Measurements from ENCODE around the gene ASTN2. TPM values are rescaled to one million over a fixed set of nuclear protein-coding genes. Genes with fewer than 3 reads are reported as not detected.

Gene ASTN2
- total and polyA plus RNA-seq, 2 experiments from 2014 or later: 7.0 to 24.6 TPM

- H3K4me1 ChIP-seq (ENCODE audit: insufficient read depth): peaks cover 6% of the 10 kb centered on the region; the same call in 1 of the 2 replicates
- no peaks in the 10 kb centered on the region for H3K9me2 ChIP-seq (ENCODE audit: insufficient read depth)
- H3K36me3 ChIP-seq (ENCODE audit: insufficient read depth): peaks cover 10% of the 10 kb centered on the region; the same call in 1 of the 2 replicates
- H3K4me2 ChIP-seq: no peak overlapping the region
- no peaks in the 10 kb centered on the region for H3K79me2 ChIP-seq (replicated peaks; ENCODE audit: insufficient read depth)
- no peaks in the 10 kb centered on the region for H3K27me3 ChIP-seq (ENCODE audit: insufficient read depth)
- no peaks in the 10 kb centered on the region for H3F3A ChIP-seq (replicated peaks; ENCODE audit: low read depth)
- H3K4me3 ChIP-seq: no peak overlapping the region
- TF ChIP-seq EZH2phosphoT487 (IDR thresholded peaks at IDR 0.05; ENCODE audit: unreplicated experiment): no peak
- no peak for TF ChIP-seq REST (IDR thresholded peaks at IDR 0.05; ENCODE audit: unreplicated experiment)
- TF ChIP-seq ZNF114 (CRISPR knock-in tag; IDR thresholded peaks at IDR 0.05): no peak
- TF ChIP-seq EZH2 (IDR thresholded peaks at IDR 0.05; ENCODE audit: low read depth, unreplicated experiment): no peak
- no peak for TF ChIP-seq CREB1 (CRISPR knock-in tag; IDR thresholded peaks at IDR 0.05; ENCODE audit: low read depth)
- no peak for TF ChIP-seq NANOG (IDR thresholded peaks at IDR 0.05; ENCODE audit: borderline replicate concordance)
- no peak for TF ChIP-seq POLR2AphosphoS5 (IDR thresholded peaks at IDR 0.05; ENCODE audit: low read depth)
- TF ChIP-seq JUNB (IDR thresholded peaks at IDR 0.05; ENCODE audit: unreplicated experiment): no peak
- ATAC-seq (no peak), DNase-seq (ENCODE audit: low spot score) (no peak)
- Mint-ChIP-seq H3K9me3 (no peaks in the 10 kb centered on the region; the same call in 2 of the 3 replicates), H3K4me1 (peaks cover 10% of the 10 kb centered on the region; the same call in 2 of the 3 replicates), H3K36me3 (ENCODE audit: low read depth) (peaks cover 24% of the 10 kb centered on the region), H3K27ac (no peak overlapping the region), H3K27me3 (ENCODE audit: insufficient read depth, low read depth, poor library complexity) (peaks cover 1% of the 10 kb centered on the region), H3K4me3 (no peak overlapping the region)
- peaks cover 13% of the 10 kb centered on the region; the same call in 1 of the 2 replicates for H4K20me1 ChIP-seq (replicated peaks; ENCODE audit: insufficient read depth)
- no peak overlapping the region for H2AFZ ChIP-seq
- H3K27ac ChIP-seq (ENCODE audit: low read depth): no peak overlapping the region
These were observed 712.8 kb downstream of the ASTN2 start for GRCh38 chr9:116701940-116702642.

- Histone ChIP-seq H3F3A (replicated peaks; ENCODE audit: low read depth) (no peaks in the 10 kb centered on the region), H3K79me2 (replicated peaks; ENCODE audit: insufficient read depth) (0 out of 2 replicates have a peak, but pooled peaks cover 3% of the 10 kb centered on the region), H3K4me2 (no peak overlapping the region), H2AFZ (no peak overlapping the region), H3K36me3 (ENCODE audit: insufficient read depth) (peaks cover 10% of the 10 kb centered on the region; the same call in 1 of the 2 replicates), H4K20me1 (replicated peaks; ENCODE audit: insufficient read depth) (peaks cover 13% of the 10 kb centered on the region; the same call in 1 of the 2 replicates), H3K4me3 (no peak overlapping the region), H3K27me3 (ENCODE audit: insufficient read depth) (no peaks in the 10 kb centered on the region), H3K9me2 (ENCODE audit: insufficient read depth) (no peaks in the 10 kb centered on the region), H3K27ac (ENCODE audit: low read depth) (no peak overlapping the region), H3K4me1 (ENCODE audit: insufficient read depth) (peaks cover 6% of the 10 kb centered on the region; the same call in 1 of the 2 replicates)
- Mint-ChIP-seq H3K9me3 (no peaks in the 10 kb centered on the region; the same call in 2 of the 3 replicates), H3K4me1 (peaks cover 10% of the 10 kb centered on the region; the same call in 2 of the 3 replicates), H3K27ac (no peak overlapping the region), H3K36me3 (ENCODE audit: low read depth) (peaks cover 24% of the 10 kb centered on the region), H3K4me3 (no peak overlapping the region), H3K27me3 (ENCODE audit: insufficient read depth, low read depth, poor library complexity) (peaks cover 1% of the 10 kb centered on the region)
- ATAC-seq (no peak), DNase-seq (ENCODE audit: low spot score) (no peak)
- TF ChIP-seq ZNF331 (CRISPR knock-in tag; IDR thresholded peaks at IDR 0.05; ENCODE audit: low read depth): no peak
- no peak for TF ChIP-seq CREB1 (CRISPR knock-in tag; IDR thresholded peaks at IDR 0.05; ENCODE audit: low read depth)
- TF ChIP-seq CTCF (conservative IDR thresholded peaks at IDR 0.05; ENCODE audit: low read depth in 2 of 2): no peak
These were observed 713.7 kb downstream of the ASTN2 start for GRCh38 chr9:116700882-116701865.

Measured in GM23338 (cell line).